Coronary artery (tissue), 2 donors: ENCODE measurements around the gene TBC1D26.
"Not testable (repeated sequence)": the region's sequence is repeated elsewhere in the genome, so short reads cannot be mapped to it uniquely, and the experiment has no call there.

ENCODE experiments used
- DNase-seq: peaks from one replicate; pipeline ENCODE4 v3.0.0-alpha.2; 2017; ENCODE audit warnings: low spot score
- H3K27ac ChIP-seq, 2 donors: fragments of 200-600 bp; sonication (generic); one replicate each; pipeline ENCODE4 v1.5.1; 2016 to 2019
- H3K4me3 ChIP-seq: fragments of 200-600 bp; sonication (generic); 2 replicates; pipeline ENCODE4 v1.5.1; 2016; ENCODE audit warnings: mild to moderate bottlenecking, moderate library complexity
- CTCF ChIP-seq: fragments of 200-600 bp; sonication (generic); IDR thresholded peaks from one replicate; pipeline ENCODE4 v1.5.1; 2019; ENCODE audit warnings: antibody characterized with exemption

Gene TBC1D26

GRCh38 chr17:15782866-15783265, 50.8 kb downstream of the TBC1D26 start:
- no peak for DNase-seq
- Histone ChIP-seq H3K27ac (peak overlapping the region; percentile 65 to 81), H3K4me3 (peak overlapping the region; percentile 75)
- no peak for TF ChIP-seq CTCF

- Histone ChIP-seq H3K27ac (no peak overlapping the region), H3K4me3 (peak overlapping the region; percentile 75)
- TF ChIP-seq CTCF = no peak
- DNase-seq = no peak
These were observed 51.4 kb downstream of the TBC1D26 start for GRCh38 chr17:15783461-15783860.

GRCh38 chr17:15784351-15784750, 52.3 kb downstream of the TBC1D26 start:
- not testable (repeated sequence) for DNase-seq, H3K4me3 ChIP-seq

GRCh38 chr17:15787363-15788075, 55.4 kb downstream of the TBC1D26 start:
- not testable (repeated sequence) for H3K4me3 ChIP-seq, H3K27ac ChIP-seq, DNase-seq

More at GRCh38 chr17:15784351-15784750, 52.3 kb downstream of the TBC1D26 start:
- peak overlapping the region in 1 of 2 donors; percentile 5 for H3K27ac ChIP-seq

- not testable (repeated sequence) for H3K27ac ChIP-seq, H3K4me3 ChIP-seq, DNase-seq
These were observed 56.3 kb downstream of the TBC1D26 start for GRCh38 chr17:15788365-15788764.
